Measurements from ENCODE around the gene SULT1C4.

Gene SULT1C4

DNA sequence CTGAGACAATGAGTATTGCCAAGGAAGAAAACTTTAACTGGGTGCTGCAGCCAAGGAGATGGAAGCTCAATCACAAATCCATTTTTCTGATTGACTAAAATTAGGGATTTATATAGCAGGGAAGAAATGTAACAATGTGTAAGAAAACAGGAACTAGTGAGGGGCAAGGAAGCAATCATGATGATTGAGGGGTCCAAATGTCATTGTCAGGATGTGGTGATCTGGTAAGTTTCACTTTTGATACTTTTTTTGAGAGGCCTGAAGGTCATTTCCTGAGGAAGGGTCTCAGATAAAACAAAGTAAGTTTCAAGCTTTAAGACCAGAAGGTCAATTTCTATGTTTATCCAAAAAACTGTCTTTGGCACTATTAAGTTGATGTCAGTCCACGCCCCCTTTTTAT lies 59.2 kb downstream of the SULT1C4 start:
- no peak for DNase-seq (ENCODE audit: low spot score)
- TF ChIP-seq, protein P1, sequence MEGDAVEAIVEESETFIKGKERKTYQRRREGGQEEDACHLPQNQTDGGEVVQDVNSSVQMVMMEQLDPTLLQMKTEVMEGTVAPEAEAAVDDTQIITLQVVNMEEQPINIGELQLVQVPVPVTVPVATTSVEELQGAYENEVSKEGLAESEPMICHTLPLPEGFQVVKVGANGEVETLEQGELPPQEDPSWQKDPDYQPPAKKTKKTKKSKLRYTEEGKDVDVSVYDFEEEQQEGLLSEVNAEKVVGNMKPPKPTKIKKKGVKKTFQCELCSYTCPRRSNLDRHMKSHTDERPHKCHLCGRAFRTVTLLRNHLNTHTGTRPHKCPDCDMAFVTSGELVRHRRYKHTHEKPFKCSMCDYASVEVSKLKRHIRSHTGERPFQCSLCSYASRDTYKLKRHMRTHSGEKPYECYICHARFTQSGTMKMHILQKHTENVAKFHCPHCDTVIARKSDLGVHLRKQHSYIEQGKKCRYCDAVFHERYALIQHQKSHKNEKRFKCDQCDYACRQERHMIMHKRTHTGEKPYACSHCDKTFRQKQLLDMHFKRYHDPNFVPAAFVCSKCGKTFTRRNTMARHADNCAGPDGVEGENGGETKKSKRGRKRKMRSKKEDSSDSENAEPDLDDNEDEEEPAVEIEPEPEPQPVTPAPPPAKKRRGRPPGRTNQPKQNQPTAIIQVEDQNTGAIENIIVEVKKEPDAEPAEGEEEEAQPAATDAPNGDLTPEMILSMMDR (IDR thresholded peaks at IDR 0.05; ENCODE audit: extremely low read depth, missing control alignments) = no peak
